Measurements from ENCODE around the gene MFSD6L. TPM values are rescaled to one million over a fixed set of nuclear protein-coding genes. Genes with fewer than 3 reads are reported as not detected.

Gene MFSD6L
- total RNA-seq, 1 donor from 2014 or later, result not detected

DNA sequence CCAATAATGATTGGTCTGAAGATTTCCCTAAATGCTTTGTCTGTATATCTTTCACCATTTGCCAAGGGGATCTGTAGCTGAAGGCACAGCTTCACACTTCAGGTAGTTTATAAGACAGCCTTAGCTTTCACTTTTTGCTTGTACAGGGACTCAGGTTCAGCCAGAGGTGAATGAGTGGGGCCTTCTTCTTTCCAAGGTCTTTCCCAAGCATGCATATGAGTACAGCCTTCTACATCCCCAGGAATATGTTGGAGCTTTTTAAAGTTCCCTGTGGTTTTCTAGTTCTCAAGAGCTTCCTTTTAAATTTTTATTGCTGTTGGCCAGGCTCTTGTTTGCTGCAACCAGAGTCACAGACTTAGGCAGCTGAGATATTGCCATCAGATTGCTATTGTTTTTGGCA is 22.9 kb downstream of the MFSD6L start:
- TF ChIP-seq, protein P1, sequence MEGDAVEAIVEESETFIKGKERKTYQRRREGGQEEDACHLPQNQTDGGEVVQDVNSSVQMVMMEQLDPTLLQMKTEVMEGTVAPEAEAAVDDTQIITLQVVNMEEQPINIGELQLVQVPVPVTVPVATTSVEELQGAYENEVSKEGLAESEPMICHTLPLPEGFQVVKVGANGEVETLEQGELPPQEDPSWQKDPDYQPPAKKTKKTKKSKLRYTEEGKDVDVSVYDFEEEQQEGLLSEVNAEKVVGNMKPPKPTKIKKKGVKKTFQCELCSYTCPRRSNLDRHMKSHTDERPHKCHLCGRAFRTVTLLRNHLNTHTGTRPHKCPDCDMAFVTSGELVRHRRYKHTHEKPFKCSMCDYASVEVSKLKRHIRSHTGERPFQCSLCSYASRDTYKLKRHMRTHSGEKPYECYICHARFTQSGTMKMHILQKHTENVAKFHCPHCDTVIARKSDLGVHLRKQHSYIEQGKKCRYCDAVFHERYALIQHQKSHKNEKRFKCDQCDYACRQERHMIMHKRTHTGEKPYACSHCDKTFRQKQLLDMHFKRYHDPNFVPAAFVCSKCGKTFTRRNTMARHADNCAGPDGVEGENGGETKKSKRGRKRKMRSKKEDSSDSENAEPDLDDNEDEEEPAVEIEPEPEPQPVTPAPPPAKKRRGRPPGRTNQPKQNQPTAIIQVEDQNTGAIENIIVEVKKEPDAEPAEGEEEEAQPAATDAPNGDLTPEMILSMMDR (IDR thresholded peaks at IDR 0.05), result no peak
- peak overlapping the region; percentile 48 to 60 for H3K27ac ChIP-seq
- H3K9me3 ChIP-seq, result no peaks in the 10 kb centered on the region
- no peak overlapping the region for H3K4me3 ChIP-seq
- peaks cover 6 to 18% of the 10 kb centered on the region in 2 donors for H3K4me1 ChIP-seq
- no peaks in the 10 kb centered on the region for H3K27me3 ChIP-seq
- intact Hi-C loops (cut with DNase I), result no loop called here
- no peaks in the 10 kb centered on the region for H3K36me3 ChIP-seq
- no peak for DNase-seq (ENCODE audit: low spot score in 2 of 2)

DNA sequence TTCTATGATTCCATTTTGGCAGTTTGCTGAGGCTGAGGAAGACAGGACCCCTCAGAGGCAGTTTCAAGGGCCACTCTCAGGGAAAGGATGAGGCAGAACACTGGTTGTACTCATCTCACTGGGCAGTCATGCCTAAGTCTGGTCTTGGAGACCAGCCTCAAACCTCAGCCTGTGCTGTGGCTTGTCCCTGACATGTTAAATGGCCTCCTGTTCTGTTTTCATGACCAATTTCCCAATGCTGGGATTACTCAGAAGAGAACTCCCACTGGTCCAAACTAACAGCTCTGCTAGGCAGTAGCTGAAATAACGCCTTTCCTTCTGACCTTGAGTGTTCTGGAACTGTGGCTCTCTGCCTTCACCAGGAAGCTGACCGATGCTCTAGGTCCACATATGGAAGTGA is 32.4 kb downstream of the MFSD6L start:
- no peaks in the 10 kb centered on the region for H3K36me3 ChIP-seq
- H3K27me3 ChIP-seq, result no peaks in the 10 kb centered on the region
- no peaks in the 10 kb centered on the region for H3K9me3 ChIP-seq
- TF ChIP-seq, protein P1 (IDR thresholded peaks at IDR 0.05), result no peak
- no peak for DNase-seq (ENCODE audit: low spot score in 2 of 2)
- H3K27ac ChIP-seq, result no peak overlapping the region
- no peak overlapping the region for H3K4me3 ChIP-seq
- H3K4me1 ChIP-seq, result no peaks in the 10 kb centered on the region
- intact Hi-C loops (cut with DNase I), result no loop called here

DNA sequence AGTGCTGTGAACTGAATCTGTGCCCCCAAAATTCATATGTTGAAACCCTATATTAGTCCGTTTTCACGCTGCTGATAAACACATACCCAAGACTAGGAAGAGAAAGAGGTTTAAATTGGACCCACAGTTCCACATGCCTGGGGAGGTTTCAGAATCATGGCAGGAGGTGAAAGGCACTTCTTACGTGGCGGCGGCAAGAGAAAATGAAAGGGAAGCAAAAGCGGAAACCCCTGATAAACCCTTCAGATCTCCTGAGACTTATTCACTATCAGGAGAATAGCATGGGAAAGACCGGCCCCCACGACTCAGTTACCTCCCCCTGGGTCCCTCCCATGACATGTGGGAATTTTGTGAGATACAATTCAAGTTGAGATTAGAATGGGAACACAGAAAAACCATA is 37.2 kb downstream of the MFSD6L start:
- Histone ChIP-seq H3K9me3 (no peaks in the 10 kb centered on the region), H3K4me3 (no peak overlapping the region), H3K4me1 (no peaks in the 10 kb centered on the region), H3K36me3 (no peaks in the 10 kb centered on the region), H3K27ac (no peak overlapping the region), H3K27me3 (no peaks in the 10 kb centered on the region)
- TF ChIP-seq, protein P1 (IDR thresholded peaks at IDR 0.05), result no peak
- DNase-seq (ENCODE audit: low spot score in 2 of 2), result no peak
- intact Hi-C loops (cut with DNase I), result no loop called here

DNA sequence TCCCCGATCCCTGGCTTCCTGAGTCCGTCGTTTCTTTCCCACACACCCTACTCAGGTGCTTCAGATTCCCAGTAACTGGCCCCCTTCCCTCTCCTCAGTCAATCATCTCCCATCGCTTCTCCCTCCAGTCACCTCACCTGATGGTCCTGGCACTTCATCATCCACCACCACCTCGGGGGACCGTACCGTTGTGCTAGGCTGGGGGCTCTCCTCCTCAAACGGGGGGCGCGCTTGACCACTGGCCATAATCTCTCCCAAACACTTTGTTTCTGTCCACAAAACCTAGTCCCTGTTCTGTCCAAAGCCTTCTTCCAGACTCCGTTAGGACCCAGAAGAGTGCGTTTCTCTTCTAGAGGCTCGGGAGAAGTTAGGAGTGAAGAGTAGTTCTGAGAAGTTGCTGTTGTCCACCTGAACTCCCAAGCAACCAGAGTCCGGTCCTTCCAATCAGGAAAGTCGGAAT is 41.0 kb downstream of the MFSD6L start, which contains the start of gene SPDYE4:
TSS of gene SPDYE4 (minus strand) at position 410 of the 460 bp plus-strand sequence. CDS start at position 246, 164 bp downstream.
- TF ChIP-seq, protein P1 (IDR thresholded peaks at IDR 0.05), result no peak
- intact Hi-C loops (cut with DNase I), result no loop called here
- H3K27ac ChIP-seq, result no peak within 1 kb of the TSS
- no peaks in the 10 kb centered on the region for H3K27me3 ChIP-seq
- no peaks in the 10 kb centered on the region for H3K9me3 ChIP-seq
- no peaks in the 10 kb centered on the region for H3K4me1 ChIP-seq
- no peak within 1 kb of the TSS for H3K4me3 ChIP-seq
- DNase-seq (ENCODE audit: low spot score in 2 of 2), result no peak
- no peaks in the 10 kb centered on the region for H3K36me3 ChIP-seq

DNA sequence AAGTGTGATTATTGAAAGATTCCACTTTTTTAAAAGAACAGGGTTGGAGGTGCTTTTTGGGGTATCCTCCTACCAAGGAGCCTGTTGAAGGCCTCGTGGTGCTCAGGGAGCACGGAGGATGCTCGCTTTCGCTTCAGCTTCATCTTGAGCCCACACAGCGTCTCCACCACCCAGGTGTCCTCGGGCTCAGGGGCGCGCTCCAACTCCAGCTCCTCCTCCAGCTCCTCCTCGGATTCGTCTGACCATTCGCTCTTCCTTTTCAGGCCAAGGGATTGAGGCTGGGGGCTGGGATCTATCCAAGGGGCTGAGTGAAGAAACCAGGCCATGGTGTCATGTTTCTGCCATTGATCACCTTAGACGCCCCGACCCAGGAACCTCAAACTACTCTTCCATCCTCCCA is 42.0 kb downstream of the MFSD6L start:
- H3K27me3 ChIP-seq, result no peaks in the 10 kb centered on the region
- H3K27ac ChIP-seq, result no peak overlapping the region
- H3K9me3 ChIP-seq, result no peaks in the 10 kb centered on the region
- intact Hi-C loops (cut with DNase I), result no loop called here
- H3K4me3 ChIP-seq, result no peak overlapping the region
- TF ChIP-seq, protein P1 (IDR thresholded peaks at IDR 0.05), result no peak
- no peaks in the 10 kb centered on the region for H3K36me3 ChIP-seq
- no peak for DNase-seq (ENCODE audit: low spot score in 2 of 2)
- H3K4me1 ChIP-seq, result no peaks in the 10 kb centered on the region
